ENCODE measurements around the gene GRIN2A.

GRIN2A gene

GRCh38 chr16:9713907-9714306 is 468.3 kb downstream of the GRIN2A start:
- no peaks in the 10 kb centered on the region for H3K36me3 ChIP-seq (ENCODE audit: insufficient read depth, low read depth, low read length)
- no peak overlapping the region for H3K9ac ChIP-seq (ENCODE audit: low read depth, low read length)
- H3K4me1 ChIP-seq (ENCODE audit: insufficient read depth, low read length), result peaks cover 5% of the 10 kb centered on the region; the same call in 1 of the 2 replicates
- no peaks in the 10 kb centered on the region for H3K9me3 ChIP-seq (ENCODE audit: insufficient read depth, low read depth, low read length)
- no peak overlapping the region for H3K27ac ChIP-seq (ENCODE audit: low read length)
- H3K4me3 ChIP-seq (ENCODE audit: low read length), result no peak overlapping the region
- H3K27me3 ChIP-seq (ENCODE audit: insufficient read depth, low read length), result no peaks in the 10 kb centered on the region

GRCh38 chr16:9713156-9713555 is 469.1 kb downstream of the GRIN2A start:
- Histone ChIP-seq H3K4me1 (ENCODE audit: insufficient read depth, low read length) (peaks cover 5% of the 10 kb centered on the region; the same call in 1 of the 2 replicates), H3K27ac (ENCODE audit: low read length) (no peak overlapping the region), H3K36me3 (ENCODE audit: insufficient read depth, low read depth, low read length) (no peaks in the 10 kb centered on the region), H3K27me3 (ENCODE audit: insufficient read depth, low read length) (no peaks in the 10 kb centered on the region), H3K9me3 (ENCODE audit: insufficient read depth, low read depth, low read length) (no peaks in the 10 kb centered on the region), H3K4me3 (ENCODE audit: low read length) (no peak overlapping the region), H3K9ac (ENCODE audit: low read depth, low read length) (no peak overlapping the region)

- H3K27ac ChIP-seq (ENCODE audit: low read length), result no peak overlapping the region
- H3K4me1 ChIP-seq (ENCODE audit: insufficient read depth, low read length), result peaks cover 12% of the 10 kb centered on the region; the same call in 1 of the 2 replicates
- H3K9ac ChIP-seq (ENCODE audit: low read depth, low read length), result no peak overlapping the region
- H3K9me3 ChIP-seq (ENCODE audit: insufficient read depth, low read depth, low read length), result no peaks in the 10 kb centered on the region
- H3K4me3 ChIP-seq (ENCODE audit: low read length), result no peak overlapping the region
- H3K27me3 ChIP-seq (ENCODE audit: insufficient read depth, low read length), result no peaks in the 10 kb centered on the region
- no peaks in the 10 kb centered on the region for H3K36me3 ChIP-seq (ENCODE audit: insufficient read depth, low read depth, low read length)
Observed at GRCh38 chr16:9708972-9709620, 473.1 kb downstream of the GRIN2A start.

GRCh38 chr16:9706217-9706836 is 475.9 kb downstream of the GRIN2A start:
- no peak overlapping the region for H3K4me3 ChIP-seq (ENCODE audit: low read length)
- H3K36me3 ChIP-seq (ENCODE audit: insufficient read depth, low read depth, low read length), result no peaks in the 10 kb centered on the region
- H3K27ac ChIP-seq (ENCODE audit: low read length), result no peak overlapping the region
- H3K4me1 ChIP-seq (ENCODE audit: insufficient read depth, low read length), result peaks cover 6% of the 10 kb centered on the region; the same call in 1 of the 2 replicates
- no peaks in the 10 kb centered on the region for H3K9me3 ChIP-seq (ENCODE audit: insufficient read depth, low read depth, low read length)
- no peak overlapping the region for H3K9ac ChIP-seq (ENCODE audit: low read depth, low read length)
- no peaks in the 10 kb centered on the region for H3K27me3 ChIP-seq (ENCODE audit: insufficient read depth, low read length)

- Histone ChIP-seq H3K27me3 (ENCODE audit: insufficient read depth, low read length) (no peaks in the 10 kb centered on the region), H3K36me3 (ENCODE audit: insufficient read depth, low read depth, low read length) (no peaks in the 10 kb centered on the region), H3K9ac (ENCODE audit: low read depth, low read length) (no peak overlapping the region), H3K9me3 (ENCODE audit: insufficient read depth, low read depth, low read length) (no peaks in the 10 kb centered on the region), H3K4me3 (ENCODE audit: low read length) (no peak overlapping the region), H3K27ac (ENCODE audit: low read length) (no peak overlapping the region), H3K4me1 (ENCODE audit: insufficient read depth, low read length) (peaks cover 6% of the 10 kb centered on the region; the same call in 1 of the 2 replicates)
Observed at GRCh38 chr16:9703731-9704130, 478.5 kb downstream of the GRIN2A start.

All from iPS-20b (cell line).